Esophagus muscularis mucosa (tissue), 4 donors: ENCODE data around the gene CDK5R1.

ENCODE experiments used
- EP300 ChIP-seq: sonication (generic); formaldehyde crosslinking; IDR thresholded peaks from one replicate; pipeline ENCODE4 v1.6.1; 2017; ENCODE audit warnings: antibody characterized with exemption
- POLR2A ChIP-seq: fragments of 450-650 bp; IDR thresholded peaks from one replicate; pipeline ENCODE4 v1.6.1; 2017; ENCODE audit warnings: antibody characterized with exemption, moderate library complexity, mild to moderate bottlenecking, low read depth
- POLR2AphosphoS5 ChIP-seq, 2 donors: sonication (generic); formaldehyde crosslinking; IDR thresholded peaks; one replicate each; pipeline ENCODE4 v1.6.1; 2017; ENCODE audit warnings: antibody characterized with exemption in 2 of 2
- TF ChIP-seq, protein P1 (sequence below), 3 experiments: fragments of 200-600 bp in 2 of 3; fragments of 450-650 bp in 1 of 3; sonication (generic) in 2 of 3; IDR thresholded peaks; one replicate each; pipeline ENCODE4 v1.5.1; 2017 to 2019; ENCODE audit warnings: antibody characterized with exemption in 3 of 3, mild to moderate bottlenecking in 2 of 3, moderate library complexity in 1 of 3

DNA sequence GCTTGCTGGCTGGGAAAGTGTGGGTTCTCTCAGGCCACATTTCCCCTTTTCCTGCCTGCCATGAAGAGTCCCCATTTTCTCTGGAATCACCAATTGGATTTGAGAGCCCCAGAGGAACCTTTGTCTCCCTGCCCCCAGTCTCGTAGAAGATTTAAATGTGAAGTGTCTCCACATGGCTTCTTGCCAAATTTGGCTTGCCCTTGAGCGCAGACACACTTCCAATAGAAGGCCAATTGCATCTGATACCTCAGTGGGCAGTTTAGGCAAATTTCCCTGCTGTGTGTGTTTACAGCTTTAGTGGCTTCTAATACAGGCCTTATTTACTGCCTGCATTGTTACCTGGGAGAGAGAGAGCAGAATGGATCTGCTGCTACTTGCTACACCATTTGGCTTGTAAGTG is 29.7 kb downstream of the CDK5R1 start:
- TF ChIP-seq EP300 (no peak), POLR2A (no peak), POLR2AphosphoS5 (IDR thresholded peaks at IDR 0.05) (no peak)
- TF ChIP-seq, protein P1, sequence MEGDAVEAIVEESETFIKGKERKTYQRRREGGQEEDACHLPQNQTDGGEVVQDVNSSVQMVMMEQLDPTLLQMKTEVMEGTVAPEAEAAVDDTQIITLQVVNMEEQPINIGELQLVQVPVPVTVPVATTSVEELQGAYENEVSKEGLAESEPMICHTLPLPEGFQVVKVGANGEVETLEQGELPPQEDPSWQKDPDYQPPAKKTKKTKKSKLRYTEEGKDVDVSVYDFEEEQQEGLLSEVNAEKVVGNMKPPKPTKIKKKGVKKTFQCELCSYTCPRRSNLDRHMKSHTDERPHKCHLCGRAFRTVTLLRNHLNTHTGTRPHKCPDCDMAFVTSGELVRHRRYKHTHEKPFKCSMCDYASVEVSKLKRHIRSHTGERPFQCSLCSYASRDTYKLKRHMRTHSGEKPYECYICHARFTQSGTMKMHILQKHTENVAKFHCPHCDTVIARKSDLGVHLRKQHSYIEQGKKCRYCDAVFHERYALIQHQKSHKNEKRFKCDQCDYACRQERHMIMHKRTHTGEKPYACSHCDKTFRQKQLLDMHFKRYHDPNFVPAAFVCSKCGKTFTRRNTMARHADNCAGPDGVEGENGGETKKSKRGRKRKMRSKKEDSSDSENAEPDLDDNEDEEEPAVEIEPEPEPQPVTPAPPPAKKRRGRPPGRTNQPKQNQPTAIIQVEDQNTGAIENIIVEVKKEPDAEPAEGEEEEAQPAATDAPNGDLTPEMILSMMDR (IDR thresholded peaks at IDR 0.05), result no peak
